A172 (cell line): Measurements from ENCODE around the gene CCDC85C. TPM values are rescaled to one million over a fixed set of nuclear protein-coding genes. Genes with fewer than 3 reads are reported as not detected.

ENCODE experiments used
- DNase-seq: peaks from one replicate; pipeline ENCODE4 v3.0.0-alpha.2; 2015; ENCODE audit warnings: low spot score
- total RNA-seq: library from RNA; depleted of rRNA; stranded (reverse); fragments of >200 nt; shearing (Covaris generic); gene quantifications from 2 replicates; pipeline ENCODE4 v1.2.3, GENCODE V29; 2014

CCDC85C gene
- total RNA-seq, 1 experiment from 2014 or later, result 84.9 TPM

- no peak for DNase-seq
These were observed 1.4 kb upstream of the CCDC85C start for GRCh38 chr14:99605299-99605961.

- no peak for DNase-seq
These were observed 825 bp upstream of the CCDC85C start for GRCh38 chr14:99604766-99605298.

GRCh38 chr14:99604278-99604765, 315 bp upstream of the CCDC85C start:
- peak; percentile 69 for DNase-seq

GRCh38 chr14:99602788-99603415, 1.1 kb downstream of the CCDC85C start:
- DNase-seq, result no peak

- DNase-seq, result no peak
These were observed 1.8 kb downstream of the CCDC85C start for GRCh38 chr14:99602054-99602787.

GRCh38 chr14:99601361-99601831, 2.6 kb downstream of the CCDC85C start:
- DNase-seq, result no peak

- no peak for DNase-seq
These were observed 3.6 kb downstream of the CCDC85C start for GRCh38 chr14:99600232-99600888.

- no peak for DNase-seq
These were observed 4.6 kb downstream of the CCDC85C start for GRCh38 chr14:99599393-99599792.

- no peak for DNase-seq
These were observed 5.2 kb downstream of the CCDC85C start for GRCh38 chr14:99598774-99599173.

GRCh38 chr14:99597911-99598600, 6.0 kb downstream of the CCDC85C start:
- DNase-seq, result no peak

GRCh38 chr14:99596772-99597171, 7.2 kb downstream of the CCDC85C start:
- no peak for DNase-seq

- DNase-seq, result no peak
These were observed 7.9 kb downstream of the CCDC85C start for GRCh38 chr14:99596071-99596627.

- DNase-seq, result no peak
These were observed 8.5 kb downstream of the CCDC85C start for GRCh38 chr14:99595524-99595923.

- no peak for DNase-seq
These were observed 9.0 kb downstream of the CCDC85C start for GRCh38 chr14:99595034-99595433.

GRCh38 chr14:99593971-99594841, 9.8 kb downstream of the CCDC85C start:
- no peak for DNase-seq

GRCh38 chr14:99592933-99593753, 10.9 kb downstream of the CCDC85C start:
- DNase-seq, result no peak

GRCh38 chr14:99592394-99592793, 11.6 kb downstream of the CCDC85C start:
- no peak for DNase-seq

GRCh38 chr14:99590746-99591555, 13.1 kb downstream of the CCDC85C start:
- peak; percentile 86 for DNase-seq
